GM18502 (cell line): ENCODE results near the gene PHF12.
A peak's percentile ranks its signal among the peaks of the same experiment; 100 is the strongest.
"Not testable (repeated sequence)": the region's sequence is repeated elsewhere in the genome, so short reads cannot be mapped to it uniquely, and the experiment has no call there.

Source experiments
- ATAC-seq: cut with Tn5 transposase; IDR thresholded peaks from one replicate; pipeline ENCODE4 v1.9.1; 2021; ENCODE audit warnings: mild to moderate bottlenecking; ENCODE audit not compliant: unreplicated experiment, poor library complexity

PHF12 gene

DNA sequence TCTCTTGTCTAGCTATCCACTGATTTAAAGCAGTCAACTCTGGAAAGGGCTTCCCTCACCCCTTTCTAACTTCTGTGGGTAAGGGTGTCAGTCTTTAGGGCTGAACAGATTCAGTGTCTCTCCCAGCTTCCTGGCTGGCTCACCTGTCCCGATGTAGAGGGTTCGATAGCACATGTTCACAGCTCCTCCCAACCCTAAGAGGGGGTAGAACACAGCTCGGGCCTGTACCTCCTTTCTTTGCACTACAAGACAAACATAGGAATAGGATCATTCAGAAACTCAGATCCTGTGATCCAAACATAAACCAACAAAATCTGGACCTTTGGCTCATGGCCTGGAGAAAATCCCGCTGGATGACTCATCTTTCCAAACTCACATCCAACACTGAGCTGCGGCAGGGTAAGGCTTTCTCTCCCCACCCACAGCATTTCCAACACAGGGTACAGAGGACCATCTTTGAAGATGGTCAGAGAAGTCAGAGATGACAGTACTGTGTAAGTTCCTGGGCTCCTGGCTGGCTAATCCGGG lies 42.6 kb downstream of the PHF12 start:
- no peak for ATAC-seq

DNA sequence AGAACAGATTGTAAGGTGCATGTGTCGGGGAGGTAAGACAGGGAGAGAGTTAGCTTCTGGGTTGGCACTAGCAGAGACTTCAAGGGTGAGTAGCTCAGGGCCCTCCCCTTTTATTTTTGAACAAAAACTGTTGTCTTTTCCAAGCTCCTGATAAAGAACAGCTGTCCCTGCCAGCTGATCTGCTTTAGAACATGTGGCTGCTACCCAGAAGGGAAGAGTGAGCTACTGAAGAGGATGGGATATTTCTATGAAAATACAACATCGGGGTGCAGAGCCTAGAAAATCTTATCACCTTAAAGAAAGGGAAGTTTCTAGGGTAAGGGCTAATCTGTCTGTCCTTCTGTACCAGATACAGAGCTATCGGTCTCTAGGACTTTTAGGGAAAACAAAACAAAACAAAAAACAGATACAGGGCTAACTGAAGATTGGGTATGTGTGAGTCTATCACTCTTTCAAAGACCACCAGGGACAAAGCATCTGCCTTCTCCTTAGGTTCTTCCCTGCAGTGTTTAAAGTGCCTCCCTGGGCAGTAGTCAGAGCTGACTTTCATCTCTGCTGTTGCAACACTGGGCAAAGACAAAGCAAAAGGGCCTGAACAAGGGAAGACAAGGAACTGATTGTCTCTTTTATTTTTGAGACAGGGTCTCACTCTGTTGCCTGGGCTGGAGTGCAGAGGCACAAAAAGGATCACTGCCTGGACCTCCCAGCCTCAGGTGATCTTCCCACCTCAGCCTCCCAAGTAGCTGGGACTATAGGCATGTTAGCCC lies 43.4 kb downstream of the PHF12 start:
- no peak for ATAC-seq

DNA sequence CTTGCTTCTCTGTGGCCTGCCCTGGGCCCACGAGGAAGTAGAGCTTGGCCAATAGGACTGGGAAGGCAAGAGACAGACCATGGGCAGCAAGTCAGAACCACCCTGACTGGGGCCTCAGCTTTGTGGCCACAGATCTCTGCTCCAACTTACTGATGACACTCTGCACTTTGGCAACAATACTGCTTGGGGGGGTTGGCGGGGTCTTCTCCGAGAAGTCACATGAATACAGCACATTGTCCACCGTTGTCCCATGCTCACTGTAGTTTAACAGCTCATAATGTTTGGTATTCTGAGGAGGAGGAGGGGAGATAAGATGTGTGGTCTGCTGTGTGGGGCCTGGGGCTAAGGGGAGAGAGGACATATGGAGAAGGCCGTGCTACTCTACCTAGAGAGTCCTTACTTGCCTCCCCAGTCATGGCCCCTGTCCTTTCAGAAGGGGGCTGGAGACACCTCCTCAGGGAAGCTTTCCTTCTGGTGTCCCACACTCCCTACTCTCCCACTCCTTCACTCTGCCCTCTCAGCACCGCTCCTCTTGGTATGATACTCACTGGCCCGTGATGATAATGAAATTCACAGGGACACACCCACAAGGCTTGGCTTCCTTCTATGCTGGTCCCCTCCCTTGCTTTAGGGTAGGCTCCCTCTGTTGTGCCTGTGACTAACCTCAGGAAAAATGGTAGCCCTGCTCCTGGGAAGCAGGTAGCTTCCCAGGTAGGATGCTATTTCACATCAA lies 44.4 kb downstream of the PHF12 start:
- no peak for ATAC-seq

DNA sequence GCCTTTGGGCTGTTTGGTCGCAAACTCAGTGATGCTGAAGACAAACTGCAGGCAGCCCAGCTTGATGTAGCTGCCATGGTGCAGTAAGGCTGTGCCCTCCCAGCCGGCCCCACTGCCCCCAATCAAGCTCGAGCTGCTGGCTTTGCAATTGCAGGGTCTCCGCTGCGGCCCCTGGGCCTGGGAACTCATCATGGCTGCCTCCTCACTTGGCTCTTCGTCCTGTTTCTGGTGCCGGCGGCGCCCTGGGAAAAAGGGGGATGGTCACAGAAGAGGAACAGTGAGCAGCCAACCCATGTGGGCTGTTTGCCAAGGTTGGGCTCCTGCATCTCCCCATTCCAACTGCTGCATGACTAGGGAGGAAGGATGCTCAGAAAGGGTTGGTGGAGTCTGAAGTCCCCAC lies 45.0 kb downstream of the PHF12 start:
- ATAC-seq, result no peak

DNA sequence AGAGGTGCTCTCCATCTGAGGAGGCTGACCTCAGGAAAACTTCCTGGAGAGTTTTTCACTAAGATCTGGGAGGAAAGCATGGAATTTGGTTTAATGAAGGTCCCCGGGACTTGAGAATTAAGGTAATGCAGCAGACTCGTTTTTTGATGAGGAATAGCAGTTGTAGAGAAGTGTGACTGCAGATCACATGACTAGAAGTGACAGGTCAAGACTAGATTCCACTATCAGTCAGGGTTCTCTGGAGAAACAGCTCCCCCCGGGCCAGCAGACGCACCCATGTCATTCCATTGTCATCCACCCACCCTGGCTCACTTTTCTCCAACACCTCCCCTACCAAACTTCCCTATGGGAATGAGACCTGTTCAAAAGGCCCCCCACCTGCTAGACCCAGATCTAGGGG lies 46.5 kb downstream of the PHF12 start:
- ATAC-seq, result no peak

DNA sequence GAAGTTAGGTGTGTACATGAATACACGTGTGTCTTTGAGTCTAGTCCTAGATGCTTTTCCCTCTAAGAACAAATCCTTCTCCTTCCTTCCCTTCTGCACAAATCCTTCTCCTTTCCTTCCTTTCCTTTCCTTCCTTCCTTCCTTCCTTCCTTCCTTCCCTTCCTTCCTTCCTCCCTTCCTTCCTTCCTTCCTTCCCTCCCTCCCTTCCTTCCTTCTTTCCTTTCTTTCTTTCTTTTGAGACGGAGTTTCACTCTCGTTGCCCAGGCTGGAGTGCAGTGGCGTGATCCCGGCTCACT lies 47.8 kb downstream of the PHF12 start:
- not testable (repeated sequence) for ATAC-seq

DNA sequence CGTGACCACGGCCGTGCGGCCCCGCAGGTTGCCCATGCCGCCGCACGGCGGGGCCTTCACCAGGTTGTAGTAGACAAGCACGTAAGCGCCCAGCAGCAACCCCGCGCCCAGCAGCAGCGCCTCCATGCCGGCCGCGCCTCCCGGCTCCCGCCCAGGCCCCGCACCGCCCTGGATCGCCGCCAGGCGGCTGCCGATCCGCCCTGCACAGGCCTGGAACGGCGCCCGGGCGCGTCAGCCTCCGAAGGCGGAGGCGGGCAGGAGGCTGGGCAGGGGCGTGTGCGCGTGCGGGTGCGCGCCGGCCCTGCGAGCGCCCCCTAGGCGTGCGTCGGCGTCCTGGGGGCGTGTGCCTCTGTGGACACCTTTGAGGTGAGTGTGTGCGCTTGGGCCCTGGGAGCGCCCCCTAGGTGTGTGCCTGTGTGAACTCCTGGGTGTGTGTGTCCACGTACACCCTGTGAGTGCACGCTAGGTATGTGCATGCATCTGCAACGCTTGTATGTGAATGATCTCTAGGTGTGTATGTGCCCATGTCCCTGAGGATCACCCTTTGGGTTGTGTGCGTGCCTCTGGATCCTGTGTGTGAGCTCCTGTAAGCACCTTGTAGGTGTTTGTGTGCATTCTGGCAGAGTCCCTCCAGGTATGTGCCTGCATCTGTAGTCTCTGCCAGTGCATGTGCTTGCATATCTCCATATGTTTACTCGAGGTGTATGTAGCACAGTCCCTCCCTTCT lies 48.3 kb downstream of the PHF12 start, which contains the start of gene DHRS13:
TSS of gene DHRS13 (minus strand) at position 261 of the 727 bp plus-strand sequence. CDS start at position 126, 135 bp downstream.
- peak; percentile 86 for ATAC-seq

DNA sequence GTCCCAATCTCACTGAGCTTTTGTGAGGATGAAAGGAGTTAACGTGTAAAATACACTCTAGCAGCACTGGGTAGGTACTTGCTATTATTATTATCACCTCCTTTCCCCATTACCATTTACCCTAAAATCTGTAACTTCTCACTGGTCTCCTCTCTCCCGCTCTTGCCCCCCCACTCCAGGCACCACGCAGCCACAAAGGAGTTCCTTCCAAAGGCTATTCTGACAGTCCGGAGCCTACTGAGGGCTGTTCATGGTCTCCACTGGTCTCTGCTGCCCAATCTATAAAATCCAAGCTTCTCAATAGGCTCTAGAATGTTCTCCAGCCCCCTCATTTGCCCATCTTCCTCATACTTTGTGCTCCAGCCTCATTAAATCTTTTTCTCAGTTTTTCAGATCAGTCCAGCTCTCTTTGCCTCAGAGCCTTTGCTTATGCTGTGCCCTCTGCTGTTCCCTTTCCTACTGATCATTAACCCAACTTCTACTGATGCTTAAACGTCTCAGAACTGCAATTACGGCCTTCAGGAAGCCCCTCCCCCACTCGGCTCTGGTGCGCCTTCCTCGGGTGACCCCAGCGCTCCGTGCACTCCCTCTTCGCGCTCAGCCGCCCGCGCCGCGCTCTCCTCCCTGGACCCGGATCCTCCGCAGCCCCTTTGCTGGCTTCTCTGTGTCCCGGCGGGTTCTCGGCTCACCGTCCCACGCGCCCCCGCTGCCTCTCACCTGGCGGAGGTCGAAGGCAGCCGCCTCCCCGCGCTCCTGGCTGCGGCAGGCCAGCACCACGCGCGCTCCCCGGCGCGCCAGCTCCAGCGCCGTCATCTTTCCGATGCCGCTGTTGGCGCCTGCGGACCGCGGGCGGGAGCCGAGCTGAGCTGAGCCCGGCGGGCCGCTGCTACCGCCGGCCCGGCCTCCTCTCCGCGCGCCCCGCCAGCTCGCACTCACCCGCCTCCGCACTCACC lies 49.2 kb downstream of the PHF12 start:
- peak; percentile 40 for ATAC-seq

DNA sequence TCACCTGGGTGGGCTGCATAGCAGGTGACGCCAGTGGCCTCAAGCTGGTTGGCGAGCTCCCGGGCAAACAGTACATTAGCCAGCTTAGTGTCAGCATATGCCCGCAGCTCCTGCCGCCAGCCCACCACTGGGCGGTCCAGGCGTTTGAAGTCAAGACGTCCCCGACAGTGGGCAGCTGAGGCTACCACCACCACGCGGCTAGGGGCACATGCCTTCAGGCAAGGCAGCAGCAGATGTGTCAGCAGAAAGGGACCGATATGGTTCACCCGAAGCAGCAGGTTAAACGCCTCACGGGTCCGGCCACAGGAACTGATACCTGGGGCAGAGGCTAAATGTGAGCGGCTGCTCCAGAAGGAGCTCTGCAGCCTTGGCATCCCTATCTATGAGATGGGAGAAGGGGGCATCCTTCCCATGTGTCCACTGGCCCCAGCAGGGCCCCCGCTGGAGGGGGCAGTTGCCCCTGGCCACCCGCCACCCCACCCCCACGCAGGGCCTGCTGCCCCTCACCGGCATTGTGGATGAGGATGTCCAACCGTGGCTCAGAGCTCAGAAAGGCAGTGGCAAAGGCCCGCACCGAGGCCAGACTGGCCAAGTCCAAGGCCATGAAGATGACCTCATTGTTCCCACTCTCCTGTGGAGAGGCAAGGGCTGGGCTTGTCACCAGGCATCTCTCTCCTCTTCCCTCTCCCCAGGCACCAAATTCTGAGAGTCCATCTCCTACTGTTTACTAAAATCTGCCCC lies 50.2 kb downstream of the PHF12 start:
- ATAC-seq, result no peak

DNA sequence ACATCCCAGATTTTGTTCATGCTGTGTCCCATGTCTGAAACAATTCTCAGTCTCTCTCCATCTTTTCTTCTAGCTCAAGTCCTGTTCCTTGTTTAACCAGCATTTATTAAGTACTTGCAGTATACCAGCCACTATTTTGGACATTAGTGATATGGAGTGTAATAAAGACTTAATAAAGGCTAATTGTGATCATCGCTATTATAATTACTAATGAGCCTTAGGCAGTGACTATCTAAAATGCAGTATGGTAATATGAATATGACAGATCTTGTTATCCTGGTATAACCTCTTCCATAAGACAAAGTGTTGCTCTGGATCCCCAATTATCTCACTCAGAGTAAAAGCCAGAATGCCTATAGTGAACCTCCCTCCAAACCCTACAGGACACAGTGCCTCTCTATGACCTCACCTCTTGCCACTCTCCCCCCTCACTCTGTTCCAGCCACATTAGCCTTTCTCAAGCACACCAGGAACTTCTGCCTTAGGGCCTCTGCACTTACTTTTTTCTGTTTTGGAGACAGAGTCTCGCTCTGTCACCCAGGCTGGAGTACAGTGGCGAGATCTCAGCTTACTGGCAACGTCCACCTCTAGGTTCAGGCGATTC lies 52.0 kb downstream of the PHF12 start:
- no peak for ATAC-seq

DNA sequence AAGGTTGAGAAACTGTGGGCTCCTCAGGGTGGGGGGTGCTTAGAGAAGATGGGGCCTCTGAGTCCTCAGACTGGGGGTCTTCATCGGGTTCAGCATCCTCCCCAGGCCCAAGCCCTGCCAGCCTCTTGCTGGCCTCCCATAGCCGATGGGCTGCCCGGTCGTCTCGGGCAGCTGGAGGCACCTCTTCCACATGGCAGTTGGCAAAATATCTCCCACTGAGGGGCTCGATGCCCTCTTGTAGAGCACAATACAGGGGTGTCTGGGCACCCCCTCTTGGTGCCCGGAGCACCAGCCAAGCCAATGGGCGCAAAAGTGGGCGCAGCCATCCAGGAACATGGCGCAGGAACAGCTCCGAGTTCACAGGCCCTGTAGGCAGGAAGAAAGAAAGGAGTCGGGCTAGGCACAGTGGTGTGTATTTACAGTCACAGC lies 52.8 kb downstream of the PHF12 start:
- ATAC-seq, result no peak

DNA sequence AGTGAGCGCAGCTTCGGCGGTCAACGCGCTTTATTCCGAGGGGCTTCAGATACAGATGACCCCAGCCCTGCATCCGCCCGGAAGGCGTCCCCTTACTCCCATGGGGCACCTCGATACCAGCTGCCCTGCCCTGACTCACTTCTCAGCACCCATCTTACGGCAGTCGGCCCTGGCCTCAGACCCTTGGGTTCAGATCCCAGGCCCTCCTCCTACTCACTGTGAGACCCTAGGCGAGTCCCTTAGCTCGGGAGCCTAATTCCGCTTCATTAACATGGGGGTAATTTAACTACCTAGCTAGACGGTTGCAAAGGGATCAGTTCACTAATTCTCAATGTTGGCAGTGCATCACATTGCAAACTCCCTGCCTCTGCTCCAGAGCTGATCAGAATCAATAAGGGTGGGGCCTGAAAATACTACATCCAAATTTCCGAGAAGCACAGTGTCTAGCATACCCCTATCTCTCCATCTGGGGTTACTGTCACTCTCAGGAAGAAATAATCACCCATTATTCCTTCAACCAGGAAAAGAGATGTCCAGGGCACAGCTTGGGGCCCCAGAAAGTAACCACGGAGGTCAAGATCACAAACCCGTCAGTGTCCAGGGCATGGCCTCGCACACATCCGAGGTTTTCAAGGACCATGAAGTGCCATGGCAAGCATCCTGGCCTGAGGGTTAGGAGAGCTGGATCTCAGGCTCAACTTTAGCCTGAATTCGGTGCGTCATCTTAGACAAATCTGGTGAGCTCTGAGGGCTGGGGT lies 53.4 kb downstream of the PHF12 start:
- ATAC-seq, result no peak

DNA sequence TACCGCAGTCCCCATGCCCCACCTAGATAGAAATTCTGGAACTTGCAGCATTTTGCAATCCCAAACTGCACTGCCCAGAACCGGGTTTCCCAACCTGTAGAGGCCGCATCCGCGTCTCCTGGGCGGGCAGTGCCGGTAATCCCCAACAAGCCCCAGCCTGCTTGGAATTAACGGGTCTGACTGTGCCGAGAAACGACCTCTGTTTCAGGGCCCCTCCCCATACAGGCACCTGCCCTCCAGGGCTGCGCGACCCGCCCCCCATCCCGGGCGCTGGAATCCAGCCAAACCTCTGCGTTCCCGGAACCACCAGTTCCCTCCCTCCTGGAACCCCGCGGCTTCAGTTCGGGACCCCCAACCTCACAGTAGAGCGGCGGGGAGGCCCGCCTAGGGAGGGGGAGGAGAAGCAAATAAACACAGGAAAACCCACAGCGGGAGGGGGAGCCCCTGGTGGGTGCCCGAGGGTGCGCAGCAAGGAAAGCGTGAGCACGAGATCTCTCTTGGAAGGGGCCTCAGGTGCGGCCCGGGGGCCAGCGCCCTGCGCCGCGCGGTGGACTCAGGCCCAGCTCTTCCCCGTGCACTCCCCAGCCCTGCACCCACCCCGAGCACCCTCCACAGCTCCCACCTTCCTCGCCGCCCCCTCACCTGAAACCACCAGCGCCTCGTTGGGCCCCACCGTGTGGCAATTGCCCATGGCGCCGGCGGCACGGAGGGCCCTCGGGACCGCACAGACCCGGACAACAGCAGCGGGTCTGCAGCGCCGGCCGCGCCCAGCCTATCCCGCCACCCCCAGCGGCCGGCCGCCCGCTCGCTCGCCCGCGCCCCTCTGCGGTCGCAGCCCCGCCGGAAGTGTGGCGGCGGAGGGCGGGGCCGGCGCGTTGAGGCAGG lies 54.2 kb downstream of the PHF12 start, which contains the start of gene FLOT2:
TSS of gene FLOT2 (minus strand) at position 850 of the 885 bp plus-strand sequence. CDS start at position 691, 159 bp downstream.
- no peak for ATAC-seq

DNA sequence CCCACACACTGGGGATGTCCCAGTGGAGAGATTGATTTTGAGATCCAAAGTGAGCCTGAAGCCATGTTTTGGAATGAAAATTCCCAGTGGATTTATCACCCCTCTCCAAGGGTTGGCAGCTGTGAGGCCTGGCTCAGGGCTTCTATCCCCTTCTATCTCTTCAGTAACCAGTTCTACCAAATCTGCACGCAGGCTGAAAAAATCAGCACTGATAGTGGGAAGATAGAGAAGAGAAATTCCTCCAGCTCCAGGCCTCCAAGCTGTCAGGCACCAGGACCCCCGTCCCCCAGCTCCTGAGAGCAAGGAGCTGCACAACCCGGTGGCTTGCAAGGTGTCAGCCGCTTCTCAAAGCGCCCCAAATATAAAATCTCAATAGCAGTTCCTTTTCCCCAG lies 54.8 kb downstream of the PHF12 start:
- ATAC-seq, result no peak

DNA sequence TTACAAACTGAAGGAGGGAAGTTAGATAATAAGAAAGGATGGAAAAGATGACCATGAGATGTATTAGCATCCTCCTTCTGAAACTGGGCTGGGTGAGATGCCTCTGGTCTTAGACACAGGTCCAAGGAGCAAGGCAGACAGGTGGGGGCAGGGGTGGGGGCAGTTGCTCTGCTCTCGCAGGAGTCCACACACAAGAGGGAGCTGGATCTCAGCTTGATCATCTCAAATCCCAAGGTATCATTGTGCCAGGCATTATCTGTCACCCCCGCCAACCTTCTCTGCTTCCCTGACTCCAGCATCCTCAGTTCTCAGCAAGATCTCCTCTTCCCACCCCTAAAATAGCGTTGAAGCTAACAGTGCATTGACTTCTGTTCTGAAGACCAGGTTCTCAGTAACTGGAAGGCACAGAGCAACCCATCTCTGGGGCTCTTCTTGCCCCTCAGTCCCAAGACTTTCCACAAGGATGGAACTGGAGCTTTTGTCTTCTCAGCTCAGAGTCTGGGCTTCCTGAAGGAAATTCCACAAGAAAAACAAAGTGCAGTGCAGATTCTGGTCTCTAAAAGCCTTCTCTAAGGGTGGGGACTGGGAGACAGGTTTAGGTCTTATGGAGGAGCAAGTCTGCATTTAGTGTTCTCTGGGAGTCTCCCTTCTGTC lies 55.4 kb downstream of the PHF12 start:
- no peak for ATAC-seq
